ENCODE measurements around the gene WDR73. TPM values are rescaled to one million over a fixed set of nuclear protein-coding genes. Genes with fewer than 3 reads are reported as not detected.

Gene WDR73
- total RNA-seq, 1 donor from 2014 or later = 46.8 TPM

GRCh38 chr15:84658080-84658787 lies 4.2 kb upstream of the WDR73 start, which contains the start of gene NMB:
TSS of gene NMB (minus strand) at chr15:84658199. CDS start at chr15:84658152, 47 bp downstream.
- H3K4me3 Mint-ChIP-seq = peak within 1 kb of the TSS; percentile 81
- no peaks in the 10 kb centered on the region for H3K9me3 Mint-ChIP-seq
- H3K4me3 ChIP-seq = peak within 1 kb of the TSS; percentile 59
- H3K36me3 ChIP-seq = no peaks in the 10 kb centered on the region
- peaks cover 20% of the 10 kb centered on the region for H3K27me3 ChIP-seq
- H2AFZ ChIP-seq (replicated peaks) = peak within 1 kb of the TSS; percentile 92
- peaks cover 8% of the 10 kb centered on the region for H3K79me2 ChIP-seq (ENCODE audit: low read depth)
- no peak within 1 kb of the TSS for H3K27ac ChIP-seq
- no peak for TF ChIP-seq EZH2phosphoT487 (IDR thresholded peaks at IDR 0.05)
- TF ChIP-seq CTCF (IDR thresholded peaks at IDR 0.05) = peak; percentile 74
- H3F3A ChIP-seq (ENCODE audit: low read depth) = peaks cover 51% of the 10 kb centered on the region
- no peaks in the 10 kb centered on the region for H3K36me3 Mint-ChIP-seq
- no peaks in the 10 kb centered on the region for H3K9me3 ChIP-seq (ENCODE audit: low read depth)
- no peak within 1 kb of the TSS for H3K9ac ChIP-seq
- H4K20me1 ChIP-seq (ENCODE audit: low read depth) = peaks cover 4% of the 10 kb centered on the region
- no peaks in the 10 kb centered on the region for H3K27me3 Mint-ChIP-seq (ENCODE audit: insufficient read depth, low read depth)
- H3K27ac Mint-ChIP-seq = peak within 1 kb of the TSS; percentile 62
- H3K4me1 Mint-ChIP-seq = peaks cover 32% of the 10 kb centered on the region
- DNase-seq (ENCODE audit: low spot score) = peak; percentile 97
- peak within 1 kb of the TSS; percentile 88 for H3K4me2 ChIP-seq
- peaks cover 16% of the 10 kb centered on the region for H3K4me1 ChIP-seq

GRCh38 chr15:84657748-84658079 lies 3.6 kb upstream of the WDR73 start:
- no peaks in the 10 kb centered on the region for H3K9me3 ChIP-seq (ENCODE audit: low read depth)
- DNase-seq (ENCODE audit: low spot score) = no peak
- H4K20me1 ChIP-seq (ENCODE audit: low read depth) = peaks cover 4% of the 10 kb centered on the region
- H3K27ac ChIP-seq = no peak overlapping the region
- H3K4me1 Mint-ChIP-seq = peaks cover 34% of the 10 kb centered on the region
- TF ChIP-seq CTCF (IDR thresholded peaks at IDR 0.05) = no peak
- peak overlapping the region; percentile 88 for H3K4me2 ChIP-seq
- H2AFZ ChIP-seq (replicated peaks) = peak overlapping the region; percentile 92
- no peaks in the 10 kb centered on the region for H3K36me3 Mint-ChIP-seq
- peaks cover 20% of the 10 kb centered on the region for H3K27me3 ChIP-seq
- H3F3A ChIP-seq (ENCODE audit: low read depth) = peaks cover 51% of the 10 kb centered on the region
- no peaks in the 10 kb centered on the region for H3K9me3 Mint-ChIP-seq
- H3K4me3 Mint-ChIP-seq = peak overlapping the region; percentile 81
- H3K27ac Mint-ChIP-seq = peak overlapping the region; percentile 62
- H3K27me3 Mint-ChIP-seq (ENCODE audit: insufficient read depth, low read depth) = no peaks in the 10 kb centered on the region
- H3K79me2 ChIP-seq (ENCODE audit: low read depth) = peaks cover 13% of the 10 kb centered on the region
- H3K4me3 ChIP-seq = peak overlapping the region; percentile 59
- no peak overlapping the region for H3K9ac ChIP-seq
- no peaks in the 10 kb centered on the region for H3K36me3 ChIP-seq
- peaks cover 16% of the 10 kb centered on the region for H3K4me1 ChIP-seq

GRCh38 chr15:84656972-84657371 lies 2.9 kb upstream of the WDR73 start:
- Histone ChIP-seq H3K27ac (no peak overlapping the region), H3K4me1 (peaks cover 16% of the 10 kb centered on the region), H3K36me3 (no peaks in the 10 kb centered on the region), H3K4me2 (no peak overlapping the region), H3K27me3 (peaks cover 20% of the 10 kb centered on the region), H3K79me2 (ENCODE audit: low read depth) (peaks cover 20% of the 10 kb centered on the region), H3K9me3 (ENCODE audit: low read depth) (no peaks in the 10 kb centered on the region), H3K4me3 (no peak overlapping the region), H2AFZ (replicated peaks) (no peak overlapping the region), H3F3A (ENCODE audit: low read depth) (peaks cover 51% of the 10 kb centered on the region), H4K20me1 (ENCODE audit: low read depth) (peaks cover 7% of the 10 kb centered on the region), H3K9ac (no peak overlapping the region)
- peaks cover 38% of the 10 kb centered on the region for H3K4me1 Mint-ChIP-seq
- peaks cover 5% of the 10 kb centered on the region for H3K36me3 Mint-ChIP-seq
- peak overlapping the region; percentile 81 for H3K4me3 Mint-ChIP-seq
- H3K9me3 Mint-ChIP-seq = no peaks in the 10 kb centered on the region
- peaks cover 2% of the 10 kb centered on the region for H3K27me3 Mint-ChIP-seq (ENCODE audit: insufficient read depth, low read depth)
- no peak for DNase-seq (ENCODE audit: low spot score)
- no peak overlapping the region for H3K27ac Mint-ChIP-seq
- TF ChIP-seq CTCF (IDR thresholded peaks at IDR 0.05) = no peak
- no peak for TF ChIP-seq EZH2 (IDR thresholded peaks at IDR 0.05)
- TF ChIP-seq EZH2phosphoT487 (IDR thresholded peaks at IDR 0.05) = no peak
